CD4-positive, alpha-beta T cell treated with Interleukin-15 for 4 hours (primary cell): ENCODE measurements around the gene RBBP8.
"Not testable (repeated sequence)": the region's sequence is repeated elsewhere in the genome, so short reads cannot be mapped to it uniquely, and the experiment has no call there.

Experiments
- DNase-seq: peaks from one replicate; pipeline ENCODE4 v3.0.0-alpha.2; 2020; ENCODE audit warnings: low spot score

The RBBP8 gene

GRCh38 chr18:22933206-22933965 lies at the start of gene RBBP8:
TSS of gene RBBP8 (plus strand) at chr18:22933328. CDS start at chr18:22936852, 3,524 bp downstream.
- peak; percentile 80 for DNase-seq

GRCh38 chr18:22883827-22884226 lies 49.3 kb upstream of the RBBP8 start:
- no peak for DNase-seq

- not testable (repeated sequence) for DNase-seq
These were observed 47.4 kb upstream of the RBBP8 start for GRCh38 chr18:22885694-22886093.

GRCh38 chr18:22899421-22899820 lies 33.7 kb upstream of the RBBP8 start:
- DNase-seq = no peak

GRCh38 chr18:22900558-22901238 lies 32.4 kb upstream of the RBBP8 start:
- no peak for DNase-seq

GRCh38 chr18:22902093-22902492 lies 31.0 kb upstream of the RBBP8 start:
- no peak for DNase-seq

GRCh38 chr18:22903248-22903647 lies 29.9 kb upstream of the RBBP8 start:
- DNase-seq = not testable (repeated sequence)

- DNase-seq = no peak
These were observed 21.0 kb upstream of the RBBP8 start for GRCh38 chr18:22912149-22912548.

GRCh38 chr18:22912835-22913234 lies 20.3 kb upstream of the RBBP8 start:
- no peak for DNase-seq

GRCh38 chr18:22913861-22914260 lies 19.3 kb upstream of the RBBP8 start:
- no peak for DNase-seq

GRCh38 chr18:22914633-22915032 lies 18.5 kb upstream of the RBBP8 start:
- DNase-seq = no peak

- no peak for DNase-seq
These were observed 17.8 kb upstream of the RBBP8 start for GRCh38 chr18:22915337-22915736.

GRCh38 chr18:22921772-22922171 lies 11.4 kb upstream of the RBBP8 start:
- DNase-seq = no peak

GRCh38 chr18:22924589-22924988 lies 8.5 kb upstream of the RBBP8 start:
- no peak for DNase-seq

- DNase-seq = no peak
These were observed 6.7 kb upstream of the RBBP8 start for GRCh38 chr18:22926454-22926853.

- DNase-seq = no peak
These were observed 4.8 kb upstream of the RBBP8 start for GRCh38 chr18:22928339-22928738.

GRCh38 chr18:22930089-22930713 lies 2.9 kb upstream of the RBBP8 start:
- peak; percentile 81 for DNase-seq

GRCh38 chr18:22932885-22933205 lies 283 bp upstream of the RBBP8 start:
- no peak for DNase-seq

- DNase-seq = no peak
These were observed 867 bp downstream of the RBBP8 start for GRCh38 chr18:22933966-22934423.

GRCh38 chr18:22934789-22935188 lies 1.7 kb downstream of the RBBP8 start:
- no peak for DNase-seq

- DNase-seq = no peak
These were observed 2.3 kb downstream of the RBBP8 start for GRCh38 chr18:22935431-22935830.

GRCh38 chr18:22936515-22936914 lies 3.4 kb downstream of the RBBP8 start:
- no peak for DNase-seq

GRCh38 chr18:22939649-22940048 lies 6.5 kb downstream of the RBBP8 start:
- no peak for DNase-seq
